ENCODE data around the gene ATG13.

- TF ChIP-seq POLR2A (IDR thresholded peaks at IDR 0.05): no peak
- TF ChIP-seq, protein P1, sequence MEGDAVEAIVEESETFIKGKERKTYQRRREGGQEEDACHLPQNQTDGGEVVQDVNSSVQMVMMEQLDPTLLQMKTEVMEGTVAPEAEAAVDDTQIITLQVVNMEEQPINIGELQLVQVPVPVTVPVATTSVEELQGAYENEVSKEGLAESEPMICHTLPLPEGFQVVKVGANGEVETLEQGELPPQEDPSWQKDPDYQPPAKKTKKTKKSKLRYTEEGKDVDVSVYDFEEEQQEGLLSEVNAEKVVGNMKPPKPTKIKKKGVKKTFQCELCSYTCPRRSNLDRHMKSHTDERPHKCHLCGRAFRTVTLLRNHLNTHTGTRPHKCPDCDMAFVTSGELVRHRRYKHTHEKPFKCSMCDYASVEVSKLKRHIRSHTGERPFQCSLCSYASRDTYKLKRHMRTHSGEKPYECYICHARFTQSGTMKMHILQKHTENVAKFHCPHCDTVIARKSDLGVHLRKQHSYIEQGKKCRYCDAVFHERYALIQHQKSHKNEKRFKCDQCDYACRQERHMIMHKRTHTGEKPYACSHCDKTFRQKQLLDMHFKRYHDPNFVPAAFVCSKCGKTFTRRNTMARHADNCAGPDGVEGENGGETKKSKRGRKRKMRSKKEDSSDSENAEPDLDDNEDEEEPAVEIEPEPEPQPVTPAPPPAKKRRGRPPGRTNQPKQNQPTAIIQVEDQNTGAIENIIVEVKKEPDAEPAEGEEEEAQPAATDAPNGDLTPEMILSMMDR (IDR thresholded peaks at IDR 0.05): no peak
Measured at GRCh38 chr11:46701078-46701654, 83.8 kb downstream of the ATG13 start.
